ENCODE data around the gene HELZ. TPM values are rescaled to one million over a fixed set of nuclear protein-coding genes. Genes with fewer than 3 reads are reported as not detected.

Gene HELZ
- total and polyA plus RNA-seq, 2 donors (not counting 1 experiment from before 2014, with no cell fraction given), result 18.9 to 28.1 TPM

- Histone ChIP-seq H3K4me2 (ENCODE audit: extremely low read depth, insufficient read depth, low read length) (no peak overlapping the region), H3K4me1 (ENCODE audit: control insufficient read depth, extremely low read depth, insufficient read depth, low read length) (no peaks in the 10 kb centered on the region), H3K27ac (ENCODE audit: insufficient read depth, low read length) (no peak overlapping the region), H3K9ac (ENCODE audit: insufficient read depth, low read length) (no peak overlapping the region), H3K4me3 (replicated peaks in 1 of 4; ENCODE audit: control extremely low read depth in 1 of 4, insufficient read depth in 1 of 4, low read depth in 3 of 4, low read length in 4 of 4) (no peak overlapping the region), H3K79me2 (ENCODE audit: control insufficient read depth, insufficient read depth, low read length) (no peaks in the 10 kb centered on the region), H3K9me3 (ENCODE audit: control insufficient read depth, insufficient read depth, low read depth, low read length) (no peaks in the 10 kb centered on the region), H2AFZ (ENCODE audit: low read length) (no peak overlapping the region), H3K36me3 (ENCODE audit: control insufficient read depth, insufficient read depth, low read length) (no peaks in the 10 kb centered on the region), H4K20me1 (ENCODE audit: control insufficient read depth, extremely low read depth, insufficient read depth, low read length) (no peaks in the 10 kb centered on the region), H3K27me3 (ENCODE audit: control insufficient read depth, insufficient read depth, low read length) (no peaks in the 10 kb centered on the region)
- DNase-seq (ENCODE audit: low read depth in 2 of 2), result no peak
- no peak for TF ChIP-seq CTCF (conservative IDR thresholded peaks at IDR 0.05 in 1 of 2, IDR thresholded peaks at IDR 0.05 in 1 of 2; ENCODE audit: low read depth in 1 of 2, low read length in 2 of 2)
- no peak for TF ChIP-seq EZH2 (IDR thresholded peaks at IDR 0.05; ENCODE audit: low read length, missing control alignments)
Measured at GRCh38 chr17:67050471-67051154, 194.4 kb downstream of the HELZ start.

GRCh38 chr17:67050066-67050465, 194.9 kb downstream of the HELZ start:
- no peak overlapping the region for H3K27ac ChIP-seq (ENCODE audit: insufficient read depth, low read length)
- H3K79me2 ChIP-seq (ENCODE audit: control insufficient read depth, insufficient read depth, low read length), result no peaks in the 10 kb centered on the region
- H3K9ac ChIP-seq (ENCODE audit: insufficient read depth, low read length), result no peak overlapping the region
- no peaks in the 10 kb centered on the region for H3K36me3 ChIP-seq (ENCODE audit: control insufficient read depth, insufficient read depth, low read length)
- TF ChIP-seq EZH2 (IDR thresholded peaks at IDR 0.05; ENCODE audit: low read length, missing control alignments) (no peak), CTCF (conservative IDR thresholded peaks at IDR 0.05 in 1 of 2, IDR thresholded peaks at IDR 0.05 in 1 of 2; ENCODE audit: low read depth in 1 of 2, low read length in 2 of 2) (no peak)
- no peaks in the 10 kb centered on the region for H4K20me1 ChIP-seq (ENCODE audit: control insufficient read depth, extremely low read depth, insufficient read depth, low read length)
- no peak overlapping the region for H3K4me3 ChIP-seq (replicated peaks in 1 of 4; ENCODE audit: control extremely low read depth in 1 of 4, insufficient read depth in 1 of 4, low read depth in 3 of 4, low read length in 4 of 4)
- no peaks in the 10 kb centered on the region for H3K9me3 ChIP-seq (ENCODE audit: control insufficient read depth, insufficient read depth, low read depth, low read length)
- H3K27me3 ChIP-seq (ENCODE audit: control insufficient read depth, insufficient read depth, low read length), result no peaks in the 10 kb centered on the region
- H3K4me1 ChIP-seq (ENCODE audit: control insufficient read depth, extremely low read depth, insufficient read depth, low read length), result no peaks in the 10 kb centered on the region
- no peak overlapping the region for H2AFZ ChIP-seq (ENCODE audit: low read length)
- no peak overlapping the region for H3K4me2 ChIP-seq (ENCODE audit: extremely low read depth, insufficient read depth, low read length)
- DNase-seq (ENCODE audit: low read depth in 2 of 2), result no peak

GRCh38 chr17:67049025-67049739, 195.8 kb downstream of the HELZ start:
- Histone ChIP-seq H3K9ac (ENCODE audit: insufficient read depth, low read length) (no peak overlapping the region), H3K79me2 (ENCODE audit: control insufficient read depth, insufficient read depth, low read length) (no peaks in the 10 kb centered on the region), H3K27ac (ENCODE audit: insufficient read depth, low read length) (no peak overlapping the region), H3K4me3 (replicated peaks in 1 of 4; ENCODE audit: control extremely low read depth in 1 of 4, insufficient read depth in 1 of 4, low read depth in 3 of 4, low read length in 4 of 4) (no peak overlapping the region), H2AFZ (ENCODE audit: low read length) (no peak overlapping the region), H3K4me2 (ENCODE audit: extremely low read depth, insufficient read depth, low read length) (no peak overlapping the region), H3K4me1 (ENCODE audit: control insufficient read depth, extremely low read depth, insufficient read depth, low read length) (no peaks in the 10 kb centered on the region), H3K36me3 (ENCODE audit: control insufficient read depth, insufficient read depth, low read length) (no peaks in the 10 kb centered on the region), H3K27me3 (ENCODE audit: control insufficient read depth, insufficient read depth, low read length) (no peaks in the 10 kb centered on the region), H3K9me3 (ENCODE audit: control insufficient read depth, insufficient read depth, low read depth, low read length) (no peaks in the 10 kb centered on the region), H4K20me1 (ENCODE audit: control insufficient read depth, extremely low read depth, insufficient read depth, low read length) (no peaks in the 10 kb centered on the region)
- no peak for DNase-seq (ENCODE audit: low read depth in 2 of 2)
- TF ChIP-seq EZH2 (IDR thresholded peaks at IDR 0.05; ENCODE audit: low read length, missing control alignments), result no peak
- no peak for TF ChIP-seq CTCF (conservative IDR thresholded peaks at IDR 0.05 in 1 of 2, IDR thresholded peaks at IDR 0.05 in 1 of 2; ENCODE audit: low read depth in 1 of 2, low read length in 2 of 2)

Data from fibroblast of lung (primary cell).